ENCODE data around the gene CELF2.

CELF2 gene

GRCh38 chr10:11170574-11170973 lies 152.9 kb downstream of the CELF2 start:
- ATAC-seq = no peak

GRCh38 chr10:11170993-11171851 lies 153.6 kb downstream of the CELF2 start:
- TF ChIP-seq TCF4 (CRISPR knock-in tag; IDR thresholded peaks at IDR 0.05; ENCODE audit: borderline replicate concordance) (no peak), ZFP3 (CRISPR knock-in tag; IDR thresholded peaks at IDR 0.05) (no peak), CSDC2 (CRISPR knock-in tag; IDR thresholded peaks at IDR 0.05) (no peak), TOX (CRISPR knock-in tag; IDR thresholded peaks at IDR 0.05; ENCODE audit: borderline replicate concordance) (no peak), SNAI2 (CRISPR knock-in tag; IDR thresholded peaks at IDR 0.05) (no peak), ARNTL (CRISPR knock-in tag; IDR thresholded peaks at IDR 0.05; ENCODE audit: borderline replicate concordance, low read depth) (no peak), PPARA (CRISPR knock-in tag; IDR thresholded peaks at IDR 0.05; ENCODE audit: borderline replicate concordance) (no peak), GLIS3 (CRISPR knock-in tag; IDR thresholded peaks at IDR 0.05) (no peak), POU6F1 (CRISPR knock-in tag; IDR thresholded peaks at IDR 0.05; ENCODE audit: borderline replicate concordance, low read depth) (no peak), ZNF8 (CRISPR knock-in tag; IDR thresholded peaks at IDR 0.05) (no peak), ISL1 (CRISPR knock-in tag; IDR thresholded peaks at IDR 0.05) (no peak), BACH2 (CRISPR knock-in tag; IDR thresholded peaks at IDR 0.05; ENCODE audit: borderline replicate concordance) (no peak), TSHZ2 (CRISPR knock-in tag; IDR thresholded peaks at IDR 0.05) (no peak), OSR1 (CRISPR knock-in tag; IDR thresholded peaks at IDR 0.05) (no peak)
- ATAC-seq = no peak

More at GRCh38 chr10:11170574-11170973, 152.9 kb downstream of the CELF2 start:
- no peak for TF ChIP-seq CSDC2 (CRISPR knock-in tag; IDR thresholded peaks at IDR 0.05)
- no peak for TF ChIP-seq ZNF8 (CRISPR knock-in tag; IDR thresholded peaks at IDR 0.05)
- no peak for TF ChIP-seq SNAI2 (CRISPR knock-in tag; IDR thresholded peaks at IDR 0.05)
- TF ChIP-seq BACH2 (CRISPR knock-in tag; IDR thresholded peaks at IDR 0.05; ENCODE audit: borderline replicate concordance) = no peak
- TF ChIP-seq, protein P1, sequence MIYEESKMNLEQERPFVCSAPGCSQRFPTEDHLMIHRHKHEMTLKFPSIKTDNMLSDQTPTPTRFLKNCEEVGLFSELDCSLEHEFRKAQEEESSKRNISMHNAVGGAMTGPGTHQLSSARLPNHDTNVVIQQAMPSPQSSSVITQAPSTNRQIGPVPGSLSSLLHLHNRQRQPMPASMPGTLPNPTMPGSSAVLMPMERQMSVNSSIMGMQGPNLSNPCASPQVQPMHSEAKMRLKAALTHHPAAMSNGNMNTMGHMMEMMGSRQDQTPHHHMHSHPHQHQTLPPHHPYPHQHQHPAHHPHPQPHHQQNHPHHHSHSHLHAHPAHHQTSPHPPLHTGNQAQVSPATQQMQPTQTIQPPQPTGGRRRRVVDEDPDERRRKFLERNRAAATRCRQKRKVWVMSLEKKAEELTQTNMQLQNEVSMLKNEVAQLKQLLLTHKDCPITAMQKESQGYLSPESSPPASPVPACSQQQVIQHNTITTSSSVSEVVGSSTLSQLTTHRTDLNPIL (CRISPR knock-in tag; IDR thresholded peaks at IDR 0.05; ENCODE audit: low read depth) = no peak
- TF ChIP-seq ZNF565 (CRISPR knock-in tag; conservative IDR thresholded peaks at IDR 0.05; ENCODE audit: low read depth) = no peak
- no peak for TF ChIP-seq ISL1 (CRISPR knock-in tag; IDR thresholded peaks at IDR 0.05)
- TF ChIP-seq ZFP30 (CRISPR knock-in tag; IDR thresholded peaks at IDR 0.05) = no peak
- no peak for TF ChIP-seq PPARA (CRISPR knock-in tag; IDR thresholded peaks at IDR 0.05; ENCODE audit: borderline replicate concordance)
- no peak for TF ChIP-seq ZC3H10 (CRISPR knock-in tag; IDR thresholded peaks at IDR 0.05)

GRCh38 chr10:11173042-11173441 lies 155.4 kb downstream of the CELF2 start:
- no peak for ATAC-seq
- no peak for TF ChIP-seq POU6F1 (CRISPR knock-in tag; IDR thresholded peaks at IDR 0.05; ENCODE audit: borderline replicate concordance, low read depth)
- no peak for TF ChIP-seq ARNTL (CRISPR knock-in tag; IDR thresholded peaks at IDR 0.05; ENCODE audit: borderline replicate concordance, low read depth)
- TF ChIP-seq BACH2 (CRISPR knock-in tag; IDR thresholded peaks at IDR 0.05; ENCODE audit: borderline replicate concordance) = no peak
- no peak for TF ChIP-seq SNAI2 (CRISPR knock-in tag; IDR thresholded peaks at IDR 0.05)
- no peak for TF ChIP-seq ZC3H10 (CRISPR knock-in tag; IDR thresholded peaks at IDR 0.05)
- TF ChIP-seq, protein P2, sequence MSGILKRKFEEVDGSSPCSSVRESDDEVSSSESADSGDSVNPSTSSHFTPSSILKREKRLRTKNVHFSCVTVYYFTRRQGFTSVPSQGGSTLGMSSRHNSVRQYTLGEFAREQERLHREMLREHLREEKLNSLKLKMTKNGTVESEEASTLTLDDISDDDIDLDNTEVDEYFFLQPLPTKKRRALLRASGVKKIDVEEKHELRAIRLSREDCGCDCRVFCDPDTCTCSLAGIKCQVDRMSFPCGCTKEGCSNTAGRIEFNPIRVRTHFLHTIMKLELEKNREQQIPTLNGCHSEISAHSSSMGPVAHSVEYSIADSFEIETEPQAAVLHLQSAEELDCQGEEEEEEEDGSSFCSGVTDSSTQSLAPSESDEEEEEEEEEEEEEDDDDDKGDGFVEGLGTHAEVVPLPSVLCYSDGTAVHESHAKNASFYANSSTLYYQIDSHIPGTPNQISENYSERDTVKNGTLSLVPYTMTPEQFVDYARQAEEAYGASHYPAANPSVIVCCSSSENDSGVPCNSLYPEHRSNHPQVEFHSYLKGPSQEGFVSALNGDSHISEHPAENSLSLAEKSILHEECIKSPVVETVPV (CRISPR knock-in tag; IDR thresholded peaks at IDR 0.05) = no peak
- TF ChIP-seq, protein P1 (CRISPR knock-in tag; IDR thresholded peaks at IDR 0.05; ENCODE audit: low read depth) = no peak
- no peak for TF ChIP-seq ISL1 (CRISPR knock-in tag; IDR thresholded peaks at IDR 0.05)
- TF ChIP-seq OSR1 (CRISPR knock-in tag; IDR thresholded peaks at IDR 0.05) = no peak
- no peak for TF ChIP-seq ESRRG (CRISPR knock-in tag; IDR thresholded peaks at IDR 0.05)
- no peak for TF ChIP-seq ZNF70 (CRISPR knock-in tag; IDR thresholded peaks at IDR 0.05)
- no peak for TF ChIP-seq GLIS3 (CRISPR knock-in tag; IDR thresholded peaks at IDR 0.05)
- TF ChIP-seq RARB (CRISPR knock-in tag; IDR thresholded peaks at IDR 0.05) = no peak
- TF ChIP-seq, protein P3, sequence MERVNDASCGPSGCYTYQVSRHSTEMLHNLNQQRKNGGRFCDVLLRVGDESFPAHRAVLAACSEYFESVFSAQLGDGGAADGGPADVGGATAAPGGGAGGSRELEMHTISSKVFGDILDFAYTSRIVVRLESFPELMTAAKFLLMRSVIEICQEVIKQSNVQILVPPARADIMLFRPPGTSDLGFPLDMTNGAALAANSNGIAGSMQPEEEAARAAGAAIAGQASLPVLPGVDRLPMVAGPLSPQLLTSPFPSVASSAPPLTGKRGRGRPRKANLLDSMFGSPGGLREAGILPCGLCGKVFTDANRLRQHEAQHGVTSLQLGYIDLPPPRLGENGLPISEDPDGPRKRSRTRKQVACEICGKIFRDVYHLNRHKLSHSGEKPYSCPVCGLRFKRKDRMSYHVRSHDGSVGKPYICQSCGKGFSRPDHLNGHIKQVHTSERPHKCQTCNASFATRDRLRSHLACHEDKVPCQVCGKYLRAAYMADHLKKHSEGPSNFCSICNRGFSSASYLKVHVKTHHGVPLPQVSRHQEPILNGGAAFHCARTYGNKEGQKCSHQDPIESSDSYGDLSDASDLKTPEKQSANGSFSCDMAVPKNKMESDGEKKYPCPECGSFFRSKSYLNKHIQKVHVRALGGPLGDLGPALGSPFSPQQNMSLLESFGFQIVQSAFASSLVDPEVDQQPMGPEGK (CRISPR knock-in tag; IDR thresholded peaks at IDR 0.05; ENCODE audit: borderline replicate concordance) = no peak

Measured in SK-N-SH treated with all-trans-retinoic acid at 6 μM for 48 hours (cell line).